Posterior cingulate gyrus (tissue), 11 donors: Measurements from ENCODE around the gene C1QL4.
"Not testable (repeated sequence)": the region's sequence is repeated elsewhere in the genome, so short reads cannot be mapped to it uniquely, and the experiment has no call there.

Source experiments
- DNase-seq, 10 donors: peaks; one replicate each; pipeline versions ENCODE4 v3.0.0 to v3.0.0-alpha.2; 2020 to 2021; ENCODE audit warnings: mixed read lengths in 3 of 10
- intact Hi-C: fragments of 100-400 bp; cut with DNase I; formaldehyde crosslinking; loops from one replicate; pipeline ENCODE4 v1.15.1; 2023

The C1QL4 gene

GRCh38 chr12:49314811-49315210 is 22.2 kb downstream of the C1QL4 start:
- DNase-seq = peak in 1 of 10 donors; percentile 25
- intact Hi-C loops = no loop called here

DNA sequence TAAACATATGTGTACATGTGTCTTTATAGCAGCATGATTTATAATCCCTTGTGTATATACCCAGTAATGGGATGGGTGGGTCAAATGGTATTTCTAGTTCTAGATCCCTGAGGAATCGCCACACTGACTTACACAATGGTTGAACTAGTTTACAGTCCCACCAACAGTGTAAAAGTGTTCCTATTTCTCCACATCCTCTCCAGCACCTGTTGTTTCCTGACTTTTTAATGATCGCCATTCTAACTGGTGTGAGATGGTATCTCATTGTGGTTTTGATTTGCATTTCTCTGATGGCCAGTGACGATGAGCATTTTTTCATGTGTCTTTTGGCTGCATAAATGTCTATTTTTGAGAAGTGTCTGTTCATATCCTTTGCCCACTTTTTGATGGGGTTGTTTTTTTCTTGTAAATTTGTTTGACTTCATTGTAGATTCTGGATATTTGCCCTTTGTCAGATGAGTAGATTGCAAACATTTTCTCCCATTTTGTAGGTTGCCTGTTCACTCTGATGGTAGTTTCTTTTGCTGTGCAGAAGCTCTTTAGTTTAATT is 26.5 kb downstream of the C1QL4 start:
- DNase-seq, intact Hi-C loops: not testable (repeated sequence)

DNA sequence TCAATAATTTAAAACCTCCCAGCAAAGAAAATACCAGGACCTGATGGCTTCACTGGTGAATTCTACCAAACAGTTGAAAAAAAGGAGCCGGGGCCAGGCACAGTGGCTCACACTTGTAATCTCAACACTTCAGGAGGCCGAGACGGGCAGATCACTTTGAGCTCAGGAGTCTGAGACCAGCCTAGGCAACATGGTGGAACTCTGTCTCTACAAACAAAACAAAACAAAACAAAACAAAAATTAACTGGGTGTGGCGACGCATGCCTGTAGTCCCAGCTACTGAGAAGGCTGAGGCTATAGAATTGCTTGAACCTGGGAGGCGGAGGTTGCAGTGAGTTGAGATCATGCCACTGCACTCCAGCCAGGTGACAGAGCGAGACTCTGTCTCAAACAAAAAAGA is 27.6 kb downstream of the C1QL4 start:
- DNase-seq = peak in 3 of 10 donors; percentile 14 to 24 (median 20)

GRCh38 chr12:49305762-49306510 is 31.1 kb downstream of the C1QL4 start:
- DNase-seq = peak in 2 of 10 donors; percentile 10 to 11

More for the DNA sequence above, 27.6 kb downstream of the C1QL4 start:
- intact Hi-C loops = no loop called here

GRCh38 chr12:49304161-49304560 is 32.8 kb downstream of the C1QL4 start:
- peak in 3 of 10 donors; percentile 1 to 21 (median 17) for DNase-seq
- intact Hi-C loops = no loop called here

More at GRCh38 chr12:49305762-49306510, 31.1 kb downstream of the C1QL4 start:
- intact Hi-C loops = no loop called here

DNA sequence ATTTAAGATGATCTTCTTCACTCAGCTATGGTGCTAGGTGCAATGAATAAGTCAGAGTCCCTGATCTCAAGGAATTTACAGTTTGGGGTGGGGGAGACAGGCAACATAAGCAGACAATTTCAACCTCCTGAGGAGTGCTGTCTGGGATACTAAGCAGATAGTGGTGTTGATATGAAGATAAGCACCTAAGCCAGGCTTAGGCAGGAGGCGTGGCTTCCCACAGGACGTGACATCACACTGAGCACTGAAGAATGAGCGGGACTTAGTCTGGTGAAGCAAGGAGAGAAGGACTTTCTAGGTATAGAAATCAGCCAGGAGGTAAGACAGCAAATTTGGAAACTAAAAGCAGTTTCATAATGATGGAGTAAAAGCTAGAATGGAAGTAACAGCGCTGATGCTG is 35.2 kb downstream of the C1QL4 start:
- intact Hi-C loops = no loop called here

DNA sequence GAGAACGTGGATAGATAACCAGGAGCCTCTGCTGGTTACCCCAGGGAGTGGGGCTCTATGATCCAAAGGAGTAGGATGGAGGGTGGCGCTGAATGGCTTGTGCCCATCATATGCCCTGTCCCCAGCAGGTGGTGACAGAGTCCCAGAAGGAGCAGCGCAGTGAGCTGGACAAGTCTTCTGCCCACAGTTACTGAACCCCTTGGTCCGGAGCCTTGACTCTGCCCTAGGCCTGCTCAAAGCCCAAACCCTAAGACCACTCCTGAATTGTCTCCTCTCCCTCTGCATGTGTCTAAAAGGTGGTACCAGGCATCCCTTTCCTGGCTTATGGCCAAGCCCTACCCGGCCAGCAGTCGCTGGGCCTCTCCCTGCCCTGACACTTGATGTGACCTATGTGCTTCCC is 38.8 kb downstream of the C1QL4 start:
- intact Hi-C loops = no loop called here
- peak in 3 of 10 donors; percentile 20 to 36 (median 23) for DNase-seq

More for the DNA sequence above, 35.2 kb downstream of the C1QL4 start:
- no peak for DNase-seq

GRCh38 chr12:49297695-49298060 is 39.3 kb downstream of the C1QL4 start:
- intact Hi-C loops = no loop called here
- peak in 3 of 10 donors; percentile 9 to 21 (median 17) for DNase-seq

- peak in 3 of 10 donors; percentile 19 to 84 (median 75) for DNase-seq
- intact Hi-C loops = no loop called here
These were observed 39.9 kb downstream of the C1QL4 start for GRCh38 chr12:49296836-49297694.

GRCh38 chr12:49296034-49296835 is 40.8 kb downstream of the C1QL4 start:
- DNase-seq = peak in 2 of 10 donors; percentile 50 to 78
- intact Hi-C loops = no loop called here

GRCh38 chr12:49295082-49295936 is 41.7 kb downstream of the C1QL4 start, which contains the start of gene PRPH:
Gene PRPH (plus strand): TSS chr12:49295147. CDS start chr12:49295201, 54 bp downstream.
- DNase-seq = peak in 3 of 10 donors; percentile 67 to 82 (median 78)

DNA sequence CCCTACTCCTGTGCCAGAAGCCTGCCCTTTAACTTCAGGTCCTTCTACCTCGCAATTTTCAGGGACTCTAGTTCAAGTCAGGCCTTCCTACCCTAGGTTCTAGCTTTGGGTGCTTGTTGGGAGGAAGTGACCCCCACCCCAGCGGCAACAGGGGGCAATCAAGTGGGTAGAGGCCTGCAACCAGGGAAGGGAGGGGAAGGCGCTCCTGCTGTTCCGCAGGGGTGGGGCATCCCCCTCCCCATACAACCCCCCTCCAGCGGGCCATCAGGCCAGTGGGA is 42.2 kb downstream of the C1QL4 start:
- DNase-seq = peak in 1 of 10 donors; percentile 68
- intact Hi-C loops = no loop called here

More at GRCh38 chr12:49295082-49295936, 41.7 kb downstream of the C1QL4 start, which contains the start of gene PRPH:
- intact Hi-C loops = no loop called here

GRCh38 chr12:49294086-49294803 is 42.7 kb downstream of the C1QL4 start:
- intact Hi-C loops = no loop called here
- peak in 2 of 10 donors; percentile 34 to 45 for DNase-seq

DNA sequence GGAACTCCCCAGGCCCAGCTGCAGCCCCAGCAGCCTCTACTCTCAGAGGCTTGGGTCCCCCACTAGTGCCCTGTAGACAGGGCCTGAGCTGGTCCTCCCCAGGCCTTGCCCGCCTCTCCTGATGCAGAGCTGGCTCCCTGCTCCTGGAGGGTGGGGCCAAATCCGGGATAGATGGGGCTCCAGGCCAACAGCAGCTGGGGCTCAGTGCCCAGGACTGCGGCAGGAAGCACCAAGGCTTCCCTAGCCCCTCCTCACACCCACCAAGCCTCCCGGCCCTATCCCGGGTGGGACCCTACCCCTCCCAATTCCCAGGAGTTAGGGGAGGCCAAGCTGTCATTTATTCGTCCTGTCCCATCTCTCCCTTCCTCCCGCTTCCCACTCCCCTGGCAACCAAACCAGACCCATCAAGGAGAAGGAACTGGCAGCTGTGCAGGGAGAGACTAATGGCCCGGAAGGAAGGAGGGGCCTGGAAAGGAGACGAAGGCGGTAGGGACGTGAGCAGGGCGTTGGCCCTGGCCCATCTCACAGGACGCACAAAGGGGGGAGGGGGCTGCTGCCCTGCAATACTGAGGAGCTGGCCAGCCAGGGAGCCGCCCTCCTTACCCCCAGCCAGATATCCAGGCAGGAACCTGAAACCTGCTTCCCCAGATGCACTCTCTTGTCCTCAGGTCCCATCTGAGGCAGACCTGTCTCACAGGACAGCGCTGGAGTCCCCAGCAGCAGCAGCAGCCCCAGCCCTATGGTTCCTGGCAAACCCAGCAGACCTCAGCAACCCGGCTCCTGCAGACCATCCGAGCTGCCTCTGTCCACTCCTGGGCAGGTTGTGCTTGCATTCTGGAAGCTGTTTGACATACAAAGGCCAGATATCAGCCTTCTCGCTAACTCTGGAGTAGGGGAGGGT is 43.7 kb downstream of the C1QL4 start:
- DNase-seq = peak in 4 of 10 donors; percentile 16 to 85 (median 50)
- intact Hi-C loops = no loop called here

GRCh38 chr12:49292729-49293055 is 44.3 kb downstream of the C1QL4 start:
- no peak for DNase-seq

GRCh38 chr12:49288922-49289555 is 47.9 kb downstream of the C1QL4 start:
- intact Hi-C loops = loop anchor here (5.0 kb wide), 1 partner anchor 58 kb away; the partner anchor contains the start of gene DNAJC22
- DNase-seq = peak in 2 of 10 donors; percentile 44 to 54

More at GRCh38 chr12:49292729-49293055, 44.3 kb downstream of the C1QL4 start:
- intact Hi-C loops = no loop called here

GRCh38 chr12:49288412-49288853 is 48.6 kb downstream of the C1QL4 start:
- DNase-seq = peak in 8 of 10 donors; percentile 36 to 86 (median 64)
- intact Hi-C loops = loop anchor here (5.0 kb wide), 1 partner anchor 59 kb away; the partner anchor contains the start of gene DNAJC22
